NCI-H748 treated with DMSO at 0.1 percent for 48 hours (cell line): ENCODE results near the gene LHX5.

Source experiments
- DNase-seq: peaks from one replicate; lab custom pipeline; 2025; lab: John Stamatoyannopoulos, UW

The LHX5 gene

GRCh38 chr12:113464852-113465719, 6.6 kb downstream of the LHX5 start:
- DNase-seq: no peak

GRCh38 chr12:113464452-113464775, 7.3 kb downstream of the LHX5 start:
- DNase-seq: no peak

GRCh38 chr12:113463746-113464451, 7.8 kb downstream of the LHX5 start:
- peak; percentile 34 for DNase-seq

GRCh38 chr12:113462998-113463745, 8.5 kb downstream of the LHX5 start:
- DNase-seq: no peak

DNA sequence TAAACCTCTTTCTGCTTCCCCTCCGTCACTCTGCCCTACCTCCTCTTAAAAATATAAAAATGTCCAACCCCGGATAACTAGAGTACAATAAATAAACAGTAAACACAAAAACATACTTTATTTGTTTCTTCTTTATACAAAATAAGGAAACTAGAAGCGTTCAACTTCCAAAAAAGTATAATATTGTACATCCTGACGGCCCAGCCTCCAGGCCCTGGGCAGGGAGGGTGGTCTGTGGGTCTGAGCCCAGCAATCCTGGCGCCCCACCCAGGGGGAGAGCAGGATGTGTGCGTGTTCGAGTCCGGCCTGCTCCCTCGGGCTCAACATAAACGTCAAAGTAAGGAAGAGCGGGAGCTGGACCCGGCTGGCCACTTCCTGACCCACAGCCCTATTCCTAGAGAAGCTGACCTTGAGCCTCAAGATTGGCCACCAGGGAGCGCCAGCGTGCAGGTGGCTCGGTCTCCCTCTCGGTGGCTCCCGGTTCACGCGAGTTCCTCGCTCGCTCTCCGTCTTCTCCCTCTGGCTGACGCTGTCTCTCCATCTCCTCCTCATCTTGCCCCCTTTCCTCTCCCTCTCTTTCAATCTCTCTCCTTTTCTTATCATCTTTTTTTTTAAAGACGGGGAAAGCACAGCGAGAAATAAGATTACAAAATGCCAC, 9.4 kb downstream of the LHX5 start:
- peak; percentile 79 for DNase-seq

DNA sequence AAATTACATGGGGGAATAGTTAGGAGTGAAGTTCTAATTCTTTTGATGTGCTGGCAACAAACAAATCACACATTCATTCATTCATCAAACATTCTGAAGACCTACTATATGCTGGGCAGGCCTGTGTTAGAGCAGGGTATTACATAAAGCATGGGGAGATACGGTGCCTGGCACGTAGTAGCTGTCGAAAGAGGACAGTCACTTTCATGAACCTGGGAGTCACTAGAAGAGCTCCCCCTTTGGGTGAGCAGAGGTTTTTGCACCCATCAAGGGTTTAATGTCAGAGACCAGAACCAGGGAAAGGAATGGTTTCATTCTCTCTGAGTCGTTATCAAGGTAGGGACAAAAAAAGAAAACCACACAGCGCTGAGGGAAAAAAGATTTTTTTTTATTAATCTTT, 10.0 kb downstream of the LHX5 start:
- DNase-seq: peak; percentile 40

DNA sequence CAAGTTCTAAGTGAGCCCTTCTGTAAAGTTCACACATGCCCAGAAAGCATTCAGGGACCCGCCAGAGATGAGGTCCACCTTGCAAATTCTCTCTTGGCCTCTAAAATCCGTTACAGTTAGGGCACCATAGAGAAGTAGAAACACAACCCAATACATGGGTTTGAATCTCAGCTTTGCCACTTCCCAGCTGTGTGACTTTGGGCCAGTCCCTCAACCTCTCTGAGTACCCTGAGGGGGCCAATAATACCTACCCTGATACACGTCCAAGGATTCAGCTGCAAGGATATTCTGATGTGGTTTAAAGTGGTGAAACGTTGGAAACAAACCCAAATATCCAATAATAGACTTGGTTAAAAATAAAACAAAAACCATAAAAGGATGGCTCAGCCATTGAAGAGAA, 11.7 kb downstream of the LHX5 start:
- DNase-seq: no peak

- no peak for DNase-seq
These were observed 14.0 kb downstream of the LHX5 start for GRCh38 chr12:113457710-113458109.

GRCh38 chr12:113457185-113457584, 14.5 kb downstream of the LHX5 start:
- no peak for DNase-seq

- no peak for DNase-seq
These were observed 14.9 kb downstream of the LHX5 start for GRCh38 chr12:113456761-113457160.

DNA sequence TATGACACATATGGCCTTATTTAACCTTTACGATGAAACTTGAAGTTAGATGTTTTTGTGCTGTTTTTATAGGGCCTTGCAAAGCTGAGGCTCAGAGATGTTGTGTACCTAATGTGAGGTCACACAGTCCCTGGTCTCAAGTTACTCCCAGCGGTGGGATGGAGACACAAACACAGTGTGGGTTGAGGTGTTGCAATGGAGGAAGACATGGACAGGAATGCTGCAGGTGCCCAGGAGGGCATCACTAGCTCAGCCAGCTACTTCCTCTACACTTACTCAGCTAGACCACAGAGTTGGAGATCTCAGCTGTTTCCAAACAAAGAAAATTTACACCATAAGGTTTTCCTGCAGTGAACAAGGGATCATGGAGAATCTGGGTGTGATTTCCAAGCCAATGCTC, 15.5 kb downstream of the LHX5 start:
- DNase-seq: no peak

DNA sequence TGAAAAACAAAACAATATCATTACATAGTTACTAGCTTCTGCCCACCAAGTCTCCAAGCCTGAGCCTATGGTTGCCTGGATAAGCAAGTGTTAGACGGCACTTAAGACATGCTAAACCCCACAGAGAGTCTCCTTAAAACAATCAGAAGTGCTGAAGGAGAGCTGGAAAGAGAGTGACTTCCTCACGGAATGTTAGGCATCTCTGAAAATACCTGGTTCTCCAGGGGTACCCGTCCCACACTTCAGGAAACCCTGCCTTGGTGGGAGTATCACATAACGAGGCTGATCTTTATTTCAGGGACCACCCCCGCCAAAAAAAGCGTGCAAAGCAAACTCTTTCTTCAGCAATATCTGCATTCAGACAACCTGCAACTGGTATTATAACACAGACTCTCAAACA, 18.3 kb downstream of the LHX5 start:
- no peak for DNase-seq

DNA sequence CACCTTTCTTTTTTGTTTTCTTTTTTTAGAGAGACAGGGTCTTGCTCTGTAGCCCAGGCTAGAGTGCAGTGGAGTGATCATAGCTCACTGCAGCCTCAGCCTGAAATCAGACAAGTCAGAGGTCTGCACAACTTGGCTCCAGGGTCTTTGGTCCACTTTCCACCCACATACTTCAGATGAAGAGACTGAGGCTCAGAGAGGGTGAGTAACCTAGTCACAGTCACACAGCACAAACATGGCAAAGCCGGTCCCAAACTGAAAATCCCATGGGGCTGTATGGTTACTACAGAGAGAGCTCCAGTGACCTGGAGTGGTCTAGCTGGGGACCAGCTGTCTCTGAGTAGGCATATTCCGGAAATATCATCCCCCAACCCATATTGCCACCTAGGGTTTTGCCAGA, 19.2 kb downstream of the LHX5 start:
- DNase-seq: no peak

DNA sequence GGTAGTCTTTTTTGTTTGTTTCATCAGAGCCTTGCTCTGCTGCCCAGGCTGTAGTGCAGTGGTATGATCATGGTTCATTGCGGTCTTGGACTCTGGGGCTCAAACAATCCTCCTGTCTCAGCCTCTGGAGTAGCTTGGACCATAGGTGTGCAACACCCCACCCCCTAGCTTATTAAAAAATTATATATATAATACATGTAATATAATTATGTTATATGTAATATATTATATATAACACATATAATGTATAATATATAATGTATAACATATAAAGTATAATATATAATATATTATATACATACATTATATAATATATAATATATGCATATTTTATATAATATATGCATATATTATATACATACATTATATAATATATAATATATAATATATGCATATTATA, 21.8 kb downstream of the LHX5 start:
- DNase-seq: no peak

DNA sequence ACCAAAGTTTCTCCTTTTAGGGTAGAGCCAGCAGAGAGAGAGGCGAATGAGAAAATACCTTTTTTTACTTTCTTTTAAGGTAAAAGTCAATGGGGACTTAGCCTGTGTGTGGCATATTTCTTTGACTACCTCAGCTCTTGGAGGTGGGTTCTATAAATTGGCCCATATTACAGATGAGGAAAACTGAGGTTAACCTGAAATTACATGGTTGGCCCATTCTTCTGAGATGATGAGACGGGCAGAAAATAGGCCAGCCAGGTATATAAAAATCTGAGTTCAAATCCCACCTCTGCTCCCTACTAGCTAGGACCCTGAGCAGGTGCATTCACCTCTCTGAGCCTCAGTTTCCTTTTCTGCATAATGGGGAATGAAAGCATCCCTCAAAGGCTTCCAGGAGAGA, 22.4 kb downstream of the LHX5 start:
- no peak for DNase-seq

DNA sequence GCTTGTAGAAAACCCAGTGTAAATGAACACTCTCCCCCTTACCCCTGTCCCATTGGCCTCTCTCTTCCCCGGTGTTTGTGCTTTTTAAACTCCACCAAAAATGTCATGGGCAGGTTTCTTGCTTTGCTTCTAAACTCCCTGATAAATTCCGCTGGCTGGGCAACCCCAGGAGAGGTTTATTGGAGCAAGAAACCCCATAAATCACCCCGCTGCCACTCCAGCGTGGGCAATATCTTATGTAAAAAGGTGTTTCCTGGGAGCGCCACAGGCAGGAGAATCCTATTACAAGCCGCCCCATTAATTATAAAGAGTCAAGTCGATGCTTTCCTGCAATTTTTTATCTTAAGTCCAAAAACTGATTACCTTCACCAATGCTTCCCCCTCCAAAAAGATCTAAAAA, 22.8 kb downstream of the LHX5 start:
- no peak for DNase-seq

GRCh38 chr12:113445544-113446171, 26.0 kb downstream of the LHX5 start:
- DNase-seq: no peak

GRCh38 chr12:113443030-113443539, 28.6 kb downstream of the LHX5 start:
- no peak for DNase-seq

DNA sequence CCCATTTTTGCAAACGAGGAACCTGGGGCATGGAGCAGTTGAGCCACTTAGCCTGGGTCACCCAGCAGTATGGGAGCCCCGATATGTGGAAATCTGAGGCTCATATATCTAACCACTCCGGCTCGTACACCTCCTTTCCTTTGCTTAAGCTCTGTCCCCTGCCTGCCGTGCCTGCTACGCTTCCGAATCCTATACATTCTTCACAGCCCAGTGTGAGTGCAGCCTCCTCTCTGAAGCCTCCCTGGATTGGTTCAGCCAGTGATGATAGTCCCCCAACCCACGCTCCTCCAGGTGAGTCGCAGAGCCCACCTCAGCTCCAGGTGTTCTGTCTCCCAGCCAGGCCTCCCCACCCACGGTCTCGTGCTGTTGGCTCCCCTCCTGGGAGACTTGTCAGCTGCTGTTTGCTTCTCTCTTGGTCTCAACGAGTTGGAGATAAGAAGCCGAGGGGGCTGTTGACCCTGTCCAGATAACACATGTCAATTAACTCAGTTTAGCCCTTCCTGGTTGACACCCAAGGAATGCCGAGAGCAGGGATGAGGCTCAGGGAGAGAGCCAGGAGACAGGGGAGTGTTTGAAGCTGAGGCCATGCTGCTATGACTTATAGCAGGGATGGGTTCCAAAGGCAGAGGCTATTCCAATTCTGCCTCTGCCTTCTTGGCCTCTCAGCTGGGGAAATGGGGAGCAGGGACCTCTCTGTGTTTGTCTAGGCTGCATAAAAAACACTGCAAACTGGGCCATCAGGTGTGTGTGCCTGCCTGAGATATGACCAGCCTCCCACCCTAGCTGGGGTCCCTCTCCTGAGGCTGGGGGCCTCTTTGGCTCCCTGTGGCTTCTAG, 30.5 kb downstream of the LHX5 start:
- no peak for DNase-seq

GRCh38 chr12:113440336-113440735, 31.3 kb downstream of the LHX5 start:
- DNase-seq: no peak

- peak; percentile 38 for DNase-seq
These were observed 32.1 kb downstream of the LHX5 start for GRCh38 chr12:113439606-113440030.
